Endothelial cell of umbilical vein (primary cell): Measurements from ENCODE around the gene SMAD6. TPM values are rescaled to one million over a fixed set of nuclear protein-coding genes. Genes with fewer than 3 reads are reported as not detected.

Experiments used
- BruUV-seq: library from RNA; stranded (reverse); fragments of 400-500 nt; replicated peaks from 2 replicates; lab custom pipeline; 2021; lab: Mats Ljungman, UMichigan
- CTCF ChIA-PET: fragments of 300-600, 350-600 bp; sonication (Branson Sonifier 250); formaldehyde crosslinking; loops from one replicate; lab custom pipeline; 2021; ENCODE audit warnings: antibody characterized with exemption, inconsistent platforms; lab: Charles Lee
- POLR2A ChIA-PET: fragments of 300-600, 350-600 bp; sonication (Branson Sonifier 250); formaldehyde crosslinking; loops from one replicate; lab custom pipeline; 2021; ENCODE audit warnings: antibody characterized with exemption, inconsistent platforms; lab: Charles Lee
- DNase-seq: peaks from one replicate; pipeline ENCODE4 v3.0.0-alpha.2; 2011; ENCODE audit warnings: low read depth, low spot score
- FAIRE-seq: peaks from 2 replicates; lab custom pipeline; 2011; peaks lifted over from hg19 to GRCh38; lab: Jason Lieb, UNC
- H2AFZ ChIP-seq: 2 replicates; pipeline ENCODE4 v1.6.0; 2012; ENCODE audit warnings: low read depth, low read length, control low read depth, inconsistent platforms
- H3K27ac ChIP-seq: 2 replicates; pipeline ENCODE4 v1.5.1; 2011; ENCODE audit warnings: low read depth, mild to moderate bottlenecking, control low read depth, low read length, moderate library complexity; ENCODE audit not compliant: insufficient read depth
- H3K27me3 ChIP-seq, 2 experiments: 2 replicates each; pipeline versions ENCODE4 v1.6.0 to v1.6.1; 2011; ENCODE audit warnings: low read length in 2 of 2, mixed read lengths in 1 of 2; ENCODE audit not compliant: control insufficient read depth in 2 of 2, insufficient read depth in 2 of 2
- H3K36me3 ChIP-seq, 2 experiments: 2 replicates in 1 of 2; 3 replicates in 1 of 2; pipeline ENCODE4 v1.5.1; 2011; ENCODE audit warnings: low read length in 2 of 2, mild to moderate bottlenecking in 1 of 2, moderate library complexity in 1 of 2; ENCODE audit not compliant: control insufficient read depth in 2 of 2, insufficient read depth in 2 of 2; ENCODE audit errors: extremely low read depth in 1 of 2
- H3K4me1 ChIP-seq: 3 replicates; pipeline ENCODE4 v1.5.1; 2011; ENCODE audit warnings: mild to moderate bottlenecking, low read length; ENCODE audit not compliant: control insufficient read depth, insufficient read depth; ENCODE audit errors: extremely low read depth
- H3K4me2 ChIP-seq: 2 replicates; pipeline ENCODE4 v1.6.1; 2011; ENCODE audit warnings: low read length, control low read depth, mixed read lengths; ENCODE audit not compliant: insufficient read depth
- H3K4me3 ChIP-seq, 3 experiments: fragments of 200-600 bp in 1 of 3; sonication (generic), shearing (Covaris generic) in 1 of 3; replicated peaks in 1 of 3; 2 replicates each; pipeline ENCODE4 v1.5.1; 2011 to 2016; ENCODE audit warnings: control low read depth in 3 of 3, low read length in 3 of 3, mild to moderate bottlenecking in 2 of 3, inconsistent platforms in 1 of 3, low read depth in 1 of 3, moderate library complexity in 1 of 3; ENCODE audit not compliant: insufficient read depth in 1 of 3
- H3K79me2 ChIP-seq: 2 replicates; pipeline ENCODE4 v1.6.0; 2012; ENCODE audit warnings: low read length, inconsistent platforms; ENCODE audit not compliant: control insufficient read depth, insufficient read depth
- H3K9ac ChIP-seq: replicated peaks from 2 replicates; pipeline ENCODE3; 2011; ENCODE audit warnings: low read length, control low read depth; ENCODE audit not compliant: insufficient read depth; ENCODE audit errors: extremely low read depth
- H3K9me1 ChIP-seq: replicated peaks from 3 replicates; pipeline ENCODE4 v1.6.0; 2011; ENCODE audit warnings: mild to moderate bottlenecking, low read length; ENCODE audit not compliant: control insufficient read depth, insufficient read depth; ENCODE audit errors: extremely low read depth
- H3K9me3 ChIP-seq: replicated peaks from 2 replicates; pipeline ENCODE4 v1.5.1; 2012; ENCODE audit warnings: low read length, inconsistent platforms; ENCODE audit not compliant: control insufficient read depth, insufficient read depth
- H4K20me1 ChIP-seq: replicated peaks from 2 replicates; pipeline ENCODE3; 2011; ENCODE audit warnings: mild to moderate bottlenecking, low read length; ENCODE audit not compliant: control insufficient read depth, insufficient read depth; ENCODE audit errors: extremely low read depth
- CTCF ChIP-seq, 2 donors: IDR thresholded peaks; 1 replicate in 1 of 2; 2 replicates in 1 of 2; pipeline ENCODE4 v1.5.1; 2011; ENCODE audit warnings: low read length in 2 of 2, mild to moderate bottlenecking in 2 of 2, moderate library complexity in 2 of 2, control low read depth in 1 of 2, inconsistent platforms in 1 of 2, low read depth in 1 of 2; ENCODE audit not compliant: insufficient read depth in 1 of 2; ENCODE audit errors: extremely low read depth in 1 of 2
- EZH2 ChIP-seq: IDR thresholded peaks from 2 replicates; pipeline ENCODE4 v1.6.1; 2012; ENCODE audit warnings: borderline replicate concordance, low read depth, mild to moderate bottlenecking, moderate library complexity, low read length, inconsistent platforms; ENCODE audit not compliant: severe bottlenecking
- FOS ChIP-seq: IDR thresholded peaks from 2 replicates; pipeline ENCODE4 v1.6.1; 2011; ENCODE audit warnings: mild to moderate bottlenecking, low read length, moderate library complexity, borderline replicate concordance; ENCODE audit not compliant: insufficient read depth
- GATA2 ChIP-seq: IDR thresholded peaks from 2 replicates; pipeline ENCODE4 v1.7.0; 2011; ENCODE audit warnings: low read depth, mild to moderate bottlenecking, moderate library complexity, mixed read lengths, low read length; ENCODE audit not compliant: insufficient read length, insufficient read depth
- JUN ChIP-seq: IDR thresholded peaks from 2 replicates; pipeline ENCODE4 v1.6.1; 2011; ENCODE audit warnings: borderline replicate concordance, low read depth; ENCODE audit not compliant: insufficient read length, insufficient read depth
- MAX ChIP-seq: IDR thresholded peaks from 2 replicates; pipeline ENCODE4 v1.6.1; 2011; ENCODE audit not compliant: insufficient read depth, insufficient read length
- MYC ChIP-seq: IDR thresholded peaks from one replicate; pipeline ENCODE4 v1.6.1; 2011; ENCODE audit warnings: mild to moderate bottlenecking, low read depth, low read length
- POLR2A ChIP-seq: IDR thresholded peaks from 2 replicates; pipeline ENCODE4 v1.6.1; 2012; ENCODE audit warnings: low read depth, mild to moderate bottlenecking, control low read depth, low read length
- POLR2AphosphoS5 ChIP-seq: IDR thresholded peaks from 2 replicates; pipeline ENCODE4 v1.6.1; 2012; ENCODE audit warnings: low read depth, mild to moderate bottlenecking, control low read depth, low read length, moderate library complexity; ENCODE audit not compliant: insufficient read depth
- dilution Hi-C: fragments of 300-500 bp; cut with MboI; formaldehyde crosslinking; loops from one replicate; pipeline ENCODE4 v1.15.0; 2019; ENCODE audit warnings: low sequenced_read_pairs; ENCODE audit not compliant: extremely low pct_ligation_motif_present
- intact Hi-C: fragments of 100-400 bp; cut with micrococcal nuclease; formaldehyde crosslinking; loops from one replicate; pipeline ENCODE4 v1.10.0; 2022
- polyA plus RNA-seq, 4 experiments: library from polyadenylated mRNA; depleted of rRNA in 3 of 4; stranded (reverse) in 3 of 4; unstranded in 1 of 4; fragments of >200 nt; gene quantifications; 2 replicates each; pipeline versions ENCODE4 v1.2.1 to v1.2.3, GENCODE V29; 2011 to 2012; ENCODE audit warnings: missing spikeins in 1 of 4
- total RNA-seq: library from RNA; stranded (reverse); gene quantifications from 2 replicates; pipeline ENCODE4 v1.2.3, GENCODE V29; 2021

The SMAD6 gene
- total and polyA plus RNA-seq, 2 donors (not counting 3 experiments of a cell fraction or from before 2014, with no cell fraction given) = 7.3 to 12.5 TPM

GRCh38 chr15:66702787-66703539 lies 927 bp downstream of the SMAD6 start:
- H3K4me1 ChIP-seq = peaks cover 44% of the 10 kb centered on the region
- no peaks in the 10 kb centered on the region for H3K9me3 ChIP-seq
- intact Hi-C loops = loop anchor here (1.0 to 2.0 kb wide), 3 partner anchors 86 to 198 kb away; partner anchors contain the start of genes RPL4 and ZWILCH
- H3K79me2 ChIP-seq = peaks cover 44% of the 10 kb centered on the region
- peak overlapping the region; percentile 78 for H3K9ac ChIP-seq
- H3K9me1 ChIP-seq = no peaks in the 10 kb centered on the region
- FAIRE-seq = peak; percentile 40
- peak overlapping the region; percentile 62 to 79 (median 76) for H3K4me3 ChIP-seq
- dilution Hi-C loops = no loop called here
- no peak overlapping the region for H2AFZ ChIP-seq
- TF ChIP-seq POLR2AphosphoS5 (no peak), MYC (no peak)
- peak overlapping the region; percentile 78 for H3K4me2 ChIP-seq
- no peaks in the 10 kb centered on the region for H3K36me3 ChIP-seq
- no peaks in the 10 kb centered on the region for H3K27me3 ChIP-seq
- ChIA-PET CTCF (interaction anchor here (0.6 to 14.2 kb wide), 22 partner anchors 12 to 159 kb away, joined by 3 to 226 read pairs (median 4); no protein-coding TSS in a partner anchor), POLR2A (interaction anchor here (1.1 to 1.6 kb wide), 2 partner anchors 11 to 147 kb away, joined by 4 read pairs; no protein-coding TSS in a partner anchor)
- no TSS peak for BruUV-seq
- H3K27ac ChIP-seq = peak overlapping the region; percentile 80
- no peaks in the 10 kb centered on the region for H4K20me1 ChIP-seq
- DNase-seq = no peak

GRCh38 chr15:66703540-66703941 lies 1.5 kb downstream of the SMAD6 start:
- Histone ChIP-seq H3K4me1 (peaks cover 44% of the 10 kb centered on the region), H3K79me2 (peaks cover 44% of the 10 kb centered on the region)
- BruUV-seq = no TSS peak

More at GRCh38 chr15:66703540-66703941, 1.5 kb downstream of the SMAD6 start:
- CTCF ChIA-PET = interaction anchor here (0.6 to 14.2 kb wide), 15 partner anchors 11 to 148 kb away, joined by 3 to 226 read pairs (median 4); no protein-coding TSS in a partner anchor
- Histone ChIP-seq H2AFZ (no peak overlapping the region), H3K9ac (peak overlapping the region; percentile 78), H3K36me3 (no peaks in the 10 kb centered on the region), H4K20me1 (no peaks in the 10 kb centered on the region), H3K4me2 (peak overlapping the region; percentile 78), H3K27ac (peak overlapping the region; percentile 80), H3K9me1 (no peaks in the 10 kb centered on the region), H3K9me3 (no peaks in the 10 kb centered on the region), H3K27me3 (no peaks in the 10 kb centered on the region), H3K4me3 (peak overlapping the region; percentile 62 to 79 (median 76))
- dilution Hi-C loops = no loop called here
- TF ChIP-seq CTCF (IDR thresholded peaks at IDR 0.05; ENCODE audit: extremely low read depth in 1 of 2, insufficient read depth in 1 of 2, low read depth in 1 of 2, low read length in 2 of 2) (no peak), POLR2AphosphoS5 (no peak), GATA2 (no peak), POLR2A (no peak), FOS (no peak), JUN (no peak), MYC (no peak), MAX (no peak), EZH2 (no peak)
- no peak for FAIRE-seq
- intact Hi-C loops = loop anchor here (2.0 kb wide), 1 partner anchor 199 kb away; the partner anchor contains the start of genes RPL4 and ZWILCH
- no peak for DNase-seq
- POLR2A ChIA-PET = no interaction called here
